Endodermal cell (in vitro differentiated cells): ENCODE measurements around the gene NUDT4B. TPM values are rescaled to one million over a fixed set of nuclear protein-coding genes. Genes with fewer than 3 reads are reported as not detected.
"Not testable (repeated sequence)": the region's sequence is repeated elsewhere in the genome, so short reads cannot be mapped to it uniquely, and the experiment has no call there.

Experiments
- DNase-seq: peaks from one replicate; pipeline ENCODE4 v3.0.0-alpha.2; 2017
- H3K27ac ChIP-seq: 2 replicates; pipeline ENCODE4 v1.5.1; 2013; ENCODE audit warnings: mild to moderate bottlenecking, low read depth, low read length, moderate library complexity
- H3K27me3 ChIP-seq: 2 replicates; pipeline ENCODE4 v1.6.1; 2013; ENCODE audit warnings: mild to moderate bottlenecking, low read length, moderate library complexity; ENCODE audit not compliant: insufficient read depth, control insufficient read depth, poor library complexity, severe bottlenecking
- H3K36me3 ChIP-seq: 2 replicates; pipeline ENCODE4 v1.7.0; 2013; ENCODE audit warnings: mild to moderate bottlenecking, low read length, moderate library complexity; ENCODE audit not compliant: control insufficient read depth, insufficient read depth
- H3K4me1 ChIP-seq: one replicate; pipeline ENCODE4 v1.7.0; 2013; ENCODE audit warnings: low read length; ENCODE audit not compliant: control insufficient read depth, insufficient read depth
- H3K4me3 ChIP-seq: 2 replicates; pipeline ENCODE4 v1.5.1; 2013; ENCODE audit warnings: mild to moderate bottlenecking, low read length, moderate library complexity
- H3K9ac ChIP-seq: 2 replicates; pipeline ENCODE4 v1.6.1; 2013; ENCODE audit warnings: mild to moderate bottlenecking, low read length, moderate library complexity; ENCODE audit not compliant: poor library complexity, severe bottlenecking; ENCODE audit errors: extremely low read depth
- H3K9me3 ChIP-seq: 2 replicates; pipeline ENCODE4 v1.6.1; 2013; ENCODE audit warnings: mild to moderate bottlenecking, low read length, moderate library complexity; ENCODE audit not compliant: control insufficient read depth
- H3K27ac Mint-ChIP-seq: 2 replicates; pipeline ENCODE4 v1.8.0; 2020; ENCODE audit warnings: mixed read lengths
- H3K27me3 Mint-ChIP-seq: 2 replicates; pipeline ENCODE4 v1.8.0; 2021; ENCODE audit warnings: mild to moderate bottlenecking, mixed read lengths; ENCODE audit not compliant: insufficient read depth
- H3K36me3 Mint-ChIP-seq: 2 replicates; pipeline ENCODE4 v1.8.0; 2020; ENCODE audit warnings: low read depth, mixed read lengths
- H3K4me1 Mint-ChIP-seq: 2 replicates; pipeline ENCODE4 v1.8.0; 2020; ENCODE audit warnings: mixed read lengths
- H3K4me3 Mint-ChIP-seq: 2 replicates; pipeline ENCODE4 v1.8.0; 2020; ENCODE audit warnings: mild to moderate bottlenecking, moderate library complexity, mixed read lengths
- H3K9me3 Mint-ChIP-seq: 2 replicates; pipeline ENCODE4 v1.8.0; 2020; ENCODE audit warnings: mild to moderate bottlenecking, mixed read lengths
- WGBS, 2 experiments: methylation state at CpG; one replicate each; pipeline versions ENCODE4 v1.1.5 to v1.1.7; 2013; ENCODE audit warnings: missing lambda C conversion rate in 2 of 2, mixed read lengths in 1 of 2; ENCODE audit not compliant: insufficient coverage in 1 of 2, insufficient read length in 1 of 2; 5-methylcytosine and 5-hydroxymethylcytosine counted together
- total RNA-seq, 2 donors: library from RNA; stranded (reverse); fragmentation: NEBNext Ultra II Directional in 1 of 2; extraction: Animal tissue kit (Norgen Biotek cat#: 25700) in 1 of 2; gene quantifications; 2 replicates in 1 of 2; 3 replicates in 1 of 2; pipeline ENCODE4 v1.2.1, GENCODE V29; 2021

Gene NUDT4B
- total RNA-seq, 2 donors from 2014 or later, result 0.71 to 1.5 TPM

DNA sequence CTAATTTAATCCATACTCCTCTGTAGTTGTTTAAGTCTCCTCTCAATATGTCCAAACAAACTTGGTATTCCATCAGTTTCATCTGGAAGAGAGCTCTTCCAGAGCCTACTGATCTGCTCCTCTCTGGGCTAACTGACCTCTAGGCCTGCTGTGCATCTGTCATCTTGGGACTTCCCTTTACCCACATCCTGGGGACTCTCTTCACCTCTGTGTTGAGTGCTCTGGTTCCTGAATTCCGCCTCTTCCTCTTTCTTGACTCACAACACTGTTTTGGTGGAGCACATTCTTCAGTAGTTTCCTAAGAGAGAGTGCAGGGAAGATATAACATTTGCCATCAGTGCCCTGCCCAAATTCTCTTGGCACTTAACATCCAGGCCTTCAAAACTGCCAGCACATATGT is 13.0 kb upstream of the NUDT4B start:
- not testable (repeated sequence) for H3K27ac Mint-ChIP-seq, H3K36me3 ChIP-seq, H3K27me3 Mint-ChIP-seq, H3K27ac ChIP-seq, H3K4me1 ChIP-seq, H3K4me3 ChIP-seq, H3K4me1 Mint-ChIP-seq, DNase-seq, H3K9me3 Mint-ChIP-seq, H3K36me3 Mint-ChIP-seq, H3K4me3 Mint-ChIP-seq, H3K9me3 ChIP-seq, H3K27me3 ChIP-seq, H3K9ac ChIP-seq
- WGBS, 2 experiments, result no CpG with 5 or more reads among the region's 1 CpG

DNA sequence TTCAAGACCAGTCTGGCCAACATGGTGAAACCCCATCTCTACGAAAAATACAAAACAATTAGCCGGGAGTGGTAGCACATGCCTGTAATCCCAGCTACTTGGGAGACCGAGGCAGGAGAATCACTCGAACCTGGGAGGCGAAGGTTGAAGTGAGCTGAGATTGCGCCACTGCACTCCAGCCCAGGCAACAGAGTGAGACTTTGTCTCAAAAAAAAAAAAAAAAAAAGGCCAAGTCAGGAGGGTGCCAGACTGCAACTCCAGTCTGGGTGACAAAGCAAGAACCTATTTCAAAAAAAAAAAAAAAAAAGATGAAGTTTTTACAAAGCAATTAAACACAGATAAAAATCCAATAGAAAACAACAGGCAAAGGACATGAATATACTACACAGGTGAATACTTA is 9.9 kb upstream of the NUDT4B start:
- not testable (repeated sequence) for H3K27me3 ChIP-seq, H3K36me3 ChIP-seq, H3K36me3 Mint-ChIP-seq, H3K4me1 ChIP-seq, H3K4me3 Mint-ChIP-seq, H3K4me1 Mint-ChIP-seq, H3K9me3 Mint-ChIP-seq, H3K27ac Mint-ChIP-seq, H3K27ac ChIP-seq, H3K27me3 Mint-ChIP-seq, H3K4me3 ChIP-seq, H3K9ac ChIP-seq, DNase-seq, H3K9me3 ChIP-seq
- no CpG with 5 or more reads among the region's 6 CpGs for WGBS, 2 experiments

DNA sequence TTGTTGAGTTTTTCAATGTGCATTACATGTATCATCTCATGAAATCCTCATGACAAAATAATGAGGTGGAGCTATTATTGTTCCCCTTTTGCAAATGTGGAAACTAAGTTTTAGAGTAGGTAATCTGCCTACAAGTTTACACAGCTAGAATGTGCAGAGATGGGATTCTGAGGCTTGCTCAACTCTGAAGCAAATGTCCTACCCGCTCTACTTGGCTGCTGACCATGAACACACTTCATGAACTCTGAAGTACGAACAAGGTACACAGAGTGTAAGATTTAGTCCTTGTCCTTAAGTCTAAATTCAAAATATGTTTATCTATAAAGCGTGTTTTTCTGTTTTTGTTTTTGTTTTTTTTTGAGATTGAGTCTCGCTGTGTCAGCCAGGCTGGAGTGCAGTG is 5.4 kb upstream of the NUDT4B start:
- not testable (repeated sequence) for H3K9me3 Mint-ChIP-seq, H3K4me3 ChIP-seq, H3K27me3 Mint-ChIP-seq, H3K4me1 Mint-ChIP-seq, DNase-seq, H3K27me3 ChIP-seq, H3K27ac ChIP-seq, H3K36me3 Mint-ChIP-seq, H3K4me3 Mint-ChIP-seq, H3K9me3 ChIP-seq, H3K27ac Mint-ChIP-seq, H3K9ac ChIP-seq, H3K4me1 ChIP-seq, H3K36me3 ChIP-seq
- no CpG with 5 or more reads among the region's 4 CpGs for WGBS, 2 experiments

DNA sequence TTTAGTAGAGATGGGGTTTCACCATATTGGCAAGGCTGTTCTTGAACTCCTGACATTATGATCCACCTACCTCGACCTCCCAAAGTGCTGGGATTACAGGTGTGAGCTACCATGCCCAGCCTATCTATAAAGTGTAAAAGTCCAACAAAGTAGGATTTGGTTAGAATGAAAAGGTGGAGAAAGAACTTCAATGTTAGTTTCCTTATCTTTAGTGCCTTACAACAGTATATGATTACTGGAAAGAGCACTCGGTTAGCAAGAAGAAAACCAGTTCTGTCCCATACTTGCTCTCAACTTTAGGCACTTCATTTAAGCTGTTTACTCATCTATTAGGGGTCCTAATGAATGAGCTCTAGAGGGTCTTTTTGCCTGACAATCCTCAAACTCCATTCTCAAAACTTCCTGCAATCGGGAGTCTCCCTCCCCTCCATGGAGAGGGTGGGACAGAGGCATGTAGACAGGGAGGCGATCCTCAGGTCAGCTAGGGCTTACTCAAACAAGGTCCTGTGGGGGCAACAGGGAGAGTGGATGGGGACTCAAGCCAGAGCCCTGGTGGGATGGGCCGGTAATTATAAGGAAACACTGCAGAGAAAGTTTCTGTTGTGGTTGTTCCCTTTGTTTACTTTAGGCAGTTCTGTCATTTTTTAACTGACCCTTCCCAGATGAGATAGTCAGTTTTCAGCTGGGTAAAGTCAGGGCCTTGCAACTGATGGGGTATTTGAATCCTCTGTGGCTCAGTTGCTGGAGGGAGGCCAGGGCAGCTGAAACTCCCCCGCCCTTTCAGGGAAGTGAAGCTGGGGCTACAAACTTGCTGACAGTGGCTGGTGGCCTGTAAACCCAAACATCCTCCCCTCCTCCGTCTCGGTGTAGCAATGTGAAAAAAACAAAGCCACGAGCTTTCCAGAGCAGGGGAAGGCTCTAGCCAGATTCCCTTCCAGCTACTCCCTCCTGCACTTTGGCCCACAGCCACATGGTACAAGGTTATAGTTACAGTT is 4.6 kb upstream of the NUDT4B start:
- not testable (repeated sequence) for H3K9me3 ChIP-seq, H3K27me3 Mint-ChIP-seq, DNase-seq, H3K9ac ChIP-seq, H3K27ac Mint-ChIP-seq, H3K27ac ChIP-seq, H3K4me3 Mint-ChIP-seq, H3K4me3 ChIP-seq, H3K36me3 ChIP-seq, H3K4me1 Mint-ChIP-seq, H3K36me3 Mint-ChIP-seq, H3K9me3 Mint-ChIP-seq, H3K4me1 ChIP-seq, H3K27me3 ChIP-seq
- WGBS, 2 experiments, result no CpG with 5 or more reads among the region's 9 CpGs

DNA sequence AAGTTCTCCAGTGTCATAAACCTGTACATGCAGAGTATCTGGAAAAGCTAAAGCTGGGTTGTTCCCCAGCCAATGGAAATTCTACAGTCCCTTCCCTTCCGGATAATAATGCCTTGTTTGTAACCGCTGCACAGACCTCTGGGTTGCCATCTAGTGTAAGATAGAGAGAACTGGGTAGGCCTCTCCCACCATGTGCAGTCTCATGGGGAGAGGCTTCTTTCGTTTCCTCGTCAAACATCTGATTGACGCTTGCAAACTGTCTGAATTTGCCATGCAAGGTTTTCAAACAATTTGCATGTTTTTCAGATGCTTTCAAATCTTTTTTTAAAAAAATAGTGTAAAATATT is 734 bp downstream of the NUDT4B start:
- not testable (repeated sequence) for H3K27me3 Mint-ChIP-seq, H3K4me1 Mint-ChIP-seq, H3K27ac ChIP-seq, H3K9ac ChIP-seq, H3K9me3 ChIP-seq, H3K4me3 ChIP-seq, DNase-seq, H3K36me3 Mint-ChIP-seq, H3K27ac Mint-ChIP-seq, H3K4me1 ChIP-seq, H3K4me3 Mint-ChIP-seq, H3K27me3 ChIP-seq, H3K36me3 ChIP-seq, H3K9me3 Mint-ChIP-seq
- WGBS, 2 experiments, result no CpG with 5 or more reads among the region's 5 CpGs

DNA sequence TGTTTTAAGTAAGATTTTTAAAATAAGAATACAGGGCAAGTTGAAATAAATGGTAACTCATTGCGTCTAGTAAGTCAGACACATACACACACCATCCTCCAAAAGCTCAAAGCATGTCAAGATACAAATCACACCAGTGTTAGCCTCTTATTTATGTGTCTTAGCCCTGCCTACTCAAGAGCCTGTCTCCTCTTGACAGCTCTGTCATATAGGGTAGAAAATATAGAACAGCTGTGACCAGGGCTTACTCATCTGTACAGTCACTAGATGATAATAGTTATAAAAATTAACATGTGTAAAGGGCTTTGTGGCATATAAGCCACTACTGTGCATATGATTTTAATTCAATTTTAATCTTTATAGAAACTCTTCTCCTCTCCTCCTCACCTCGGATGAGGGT is 7.7 kb downstream of the NUDT4B start:
- not testable (repeated sequence) for H3K27ac Mint-ChIP-seq, DNase-seq, H3K4me3 Mint-ChIP-seq, H3K9ac ChIP-seq, H3K36me3 ChIP-seq, H3K4me1 Mint-ChIP-seq, H3K9me3 Mint-ChIP-seq, H3K9me3 ChIP-seq, H3K4me1 ChIP-seq, H3K36me3 Mint-ChIP-seq, H3K27me3 ChIP-seq, H3K27me3 Mint-ChIP-seq, H3K27ac ChIP-seq, H3K4me3 ChIP-seq
- WGBS, 2 experiments, result no CpG with 5 or more reads among the region's 2 CpGs

DNA sequence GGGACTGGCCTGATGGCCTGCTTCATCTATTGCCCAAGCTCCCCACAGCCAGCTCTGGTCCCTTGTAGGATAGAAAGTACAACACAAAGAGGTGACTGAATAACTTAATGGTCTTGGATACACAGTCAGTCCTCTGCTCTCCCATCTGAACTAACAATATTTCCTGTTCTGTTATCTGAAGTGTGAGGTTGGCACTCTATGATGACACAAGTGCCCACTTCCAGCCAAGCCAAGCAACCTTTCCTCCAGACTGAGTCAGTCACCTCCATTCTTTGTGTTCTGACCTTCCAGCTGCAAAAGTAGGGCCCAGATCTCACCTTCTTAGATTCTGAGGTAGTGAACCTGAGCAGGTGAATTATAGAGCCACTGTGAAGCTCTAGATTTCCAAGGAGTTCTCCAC is 8.9 kb downstream of the NUDT4B start:
- not testable (repeated sequence) for H3K27me3 ChIP-seq, H3K36me3 ChIP-seq, H3K36me3 Mint-ChIP-seq, H3K27ac Mint-ChIP-seq, H3K4me3 ChIP-seq, H3K4me1 ChIP-seq, H3K4me1 Mint-ChIP-seq, H3K9me3 Mint-ChIP-seq, H3K27ac ChIP-seq, H3K9ac ChIP-seq, H3K4me3 Mint-ChIP-seq, H3K27me3 Mint-ChIP-seq, H3K9me3 ChIP-seq, DNase-seq
